ENCODE results near the gene KLHDC7B. TPM values are rescaled to one million over a fixed set of nuclear protein-coding genes. Genes with fewer than 3 reads are reported as not detected.

Gene KLHDC7B
- total RNA-seq, 1 experiment from 2014 or later: 1.8 TPM

DNA sequence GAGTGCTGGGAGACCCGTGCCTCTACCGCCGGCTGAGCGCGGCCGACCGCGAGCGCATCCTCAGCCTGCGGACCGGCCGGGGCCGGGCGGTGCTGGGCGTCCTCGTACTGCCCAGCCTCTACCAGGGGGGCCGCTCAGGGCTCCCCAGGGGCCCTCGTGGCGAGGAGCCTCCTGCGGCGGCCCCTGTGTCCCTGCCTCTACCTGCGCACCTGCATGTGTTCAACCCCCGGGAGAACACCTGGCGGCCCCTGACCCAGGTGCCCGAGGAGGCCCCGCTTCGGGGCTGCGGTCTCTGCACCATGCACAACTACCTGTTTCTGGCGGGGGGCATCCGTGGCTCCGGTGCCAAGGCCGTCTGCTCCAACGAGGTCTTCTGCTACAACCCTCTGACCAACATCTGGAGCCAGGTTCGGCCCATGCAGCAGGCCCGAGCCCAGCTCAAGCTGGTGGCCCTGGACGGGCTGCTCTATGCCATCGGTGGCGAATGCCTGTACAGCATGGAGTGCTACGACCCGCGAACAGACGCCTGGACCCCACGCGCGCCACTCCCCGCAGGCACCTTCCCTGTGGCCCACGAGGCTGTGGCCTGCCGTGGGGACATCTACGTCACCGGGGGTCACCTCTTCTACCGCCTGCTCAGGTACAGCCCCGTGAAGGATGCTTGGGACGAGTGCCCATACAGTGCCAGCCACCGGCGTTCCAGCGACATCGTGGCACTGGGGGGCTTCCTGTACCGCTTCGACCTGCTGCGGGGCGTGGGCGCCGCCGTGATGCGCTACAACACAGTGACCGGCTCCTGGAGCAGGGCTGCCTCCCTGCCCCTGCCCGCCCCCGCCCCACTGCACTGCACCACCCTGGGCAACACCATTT lies 3.5 kb downstream of the KLHDC7B start:
- no peak overlapping the region for H3K27ac ChIP-seq (ENCODE audit: low read length)
- no peaks in the 10 kb centered on the region for H3K9me3 ChIP-seq (ENCODE audit: control insufficient read depth, insufficient read depth, low read depth, low read length)
- peaks cover 14% of the 10 kb centered on the region for H3K4me1 ChIP-seq (ENCODE audit: control insufficient read depth, insufficient read depth, low read length)
- intact Hi-C loops (cut with micrococcal nuclease; ENCODE audit: unreplicated experiment): no loop called here
- ATAC-seq: no peak
- no TSS peak for BruUV-seq (replicated peaks)
- CTCF ChIA-PET: interaction anchor here (0.5 kb wide), 1 partner anchor 8 kb away, joined by 3 read pairs; no protein-coding TSS in a partner anchor
- no peaks in the 10 kb centered on the region for H3K27me3 ChIP-seq (ENCODE audit: control insufficient read depth, insufficient read depth, low read length)
- DNase-seq (ENCODE audit: low read depth, low spot score): no peak
- POLR2A ChIA-PET: no interaction called here
- TF ChIP-seq, protein P1, sequence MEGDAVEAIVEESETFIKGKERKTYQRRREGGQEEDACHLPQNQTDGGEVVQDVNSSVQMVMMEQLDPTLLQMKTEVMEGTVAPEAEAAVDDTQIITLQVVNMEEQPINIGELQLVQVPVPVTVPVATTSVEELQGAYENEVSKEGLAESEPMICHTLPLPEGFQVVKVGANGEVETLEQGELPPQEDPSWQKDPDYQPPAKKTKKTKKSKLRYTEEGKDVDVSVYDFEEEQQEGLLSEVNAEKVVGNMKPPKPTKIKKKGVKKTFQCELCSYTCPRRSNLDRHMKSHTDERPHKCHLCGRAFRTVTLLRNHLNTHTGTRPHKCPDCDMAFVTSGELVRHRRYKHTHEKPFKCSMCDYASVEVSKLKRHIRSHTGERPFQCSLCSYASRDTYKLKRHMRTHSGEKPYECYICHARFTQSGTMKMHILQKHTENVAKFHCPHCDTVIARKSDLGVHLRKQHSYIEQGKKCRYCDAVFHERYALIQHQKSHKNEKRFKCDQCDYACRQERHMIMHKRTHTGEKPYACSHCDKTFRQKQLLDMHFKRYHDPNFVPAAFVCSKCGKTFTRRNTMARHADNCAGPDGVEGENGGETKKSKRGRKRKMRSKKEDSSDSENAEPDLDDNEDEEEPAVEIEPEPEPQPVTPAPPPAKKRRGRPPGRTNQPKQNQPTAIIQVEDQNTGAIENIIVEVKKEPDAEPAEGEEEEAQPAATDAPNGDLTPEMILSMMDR (IDR thresholded peaks at IDR 0.05): no peak
- no peak for TF ChIP-seq TCF7L2 (IDR thresholded peaks at IDR 0.05; ENCODE audit: low read depth, low read length)
- no peak overlapping the region for H3K4me3 ChIP-seq (ENCODE audit: low read depth in 2 of 2, low read length in 2 of 2)
- in situ Hi-C loops (cut with HindIII; ENCODE audit: low pct_unique_long_range_greater_than_20kb, low sequenced_read_pairs): no loop called here
- no peaks in the 10 kb centered on the region for H3K36me3 ChIP-seq (ENCODE audit: control insufficient read depth, insufficient read depth, low read length)

DNA sequence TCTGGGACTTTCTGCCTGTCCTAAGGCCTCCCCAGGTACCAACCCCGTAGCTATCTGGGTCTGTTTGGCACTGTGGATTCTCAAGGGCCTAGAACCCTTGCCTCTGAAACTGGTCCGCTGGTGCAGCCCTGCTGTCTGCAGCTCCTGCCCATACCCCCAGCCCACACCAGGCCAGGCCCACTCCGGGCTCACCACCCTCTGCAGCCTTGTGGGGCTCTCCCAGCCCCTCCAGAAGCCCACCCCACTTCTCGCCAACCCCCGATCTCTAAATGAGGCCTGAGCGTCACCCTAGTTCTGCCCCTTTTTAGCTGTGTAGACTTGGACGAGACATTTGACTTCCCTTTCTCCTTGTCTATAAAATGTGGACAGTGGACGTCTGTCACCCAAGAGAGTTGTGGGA lies 4.7 kb downstream of the KLHDC7B start:
- BruUV-seq (replicated peaks): no TSS peak
- Histone ChIP-seq H3K27me3 (ENCODE audit: control insufficient read depth, insufficient read depth, low read length) (no peaks in the 10 kb centered on the region), H3K36me3 (ENCODE audit: control insufficient read depth, insufficient read depth, low read length) (no peaks in the 10 kb centered on the region), H3K27ac (ENCODE audit: low read length) (no peak overlapping the region), H3K4me3 (ENCODE audit: low read depth in 2 of 2, low read length in 2 of 2) (no peak overlapping the region), H3K9me3 (ENCODE audit: control insufficient read depth, insufficient read depth, low read depth, low read length) (no peaks in the 10 kb centered on the region), H3K4me1 (ENCODE audit: control insufficient read depth, insufficient read depth, low read length) (peaks cover 4% of the 10 kb centered on the region; the same call in 1 of the 2 replicates)
- ChIA-PET CTCF (no interaction called here), POLR2A (interaction anchor here (0.6 kb wide), 1 partner anchor 51 kb away, joined by 10 read pairs; no protein-coding TSS in a partner anchor)
- no peak for DNase-seq (ENCODE audit: low read depth, low spot score)
- TF ChIP-seq, protein P2, sequence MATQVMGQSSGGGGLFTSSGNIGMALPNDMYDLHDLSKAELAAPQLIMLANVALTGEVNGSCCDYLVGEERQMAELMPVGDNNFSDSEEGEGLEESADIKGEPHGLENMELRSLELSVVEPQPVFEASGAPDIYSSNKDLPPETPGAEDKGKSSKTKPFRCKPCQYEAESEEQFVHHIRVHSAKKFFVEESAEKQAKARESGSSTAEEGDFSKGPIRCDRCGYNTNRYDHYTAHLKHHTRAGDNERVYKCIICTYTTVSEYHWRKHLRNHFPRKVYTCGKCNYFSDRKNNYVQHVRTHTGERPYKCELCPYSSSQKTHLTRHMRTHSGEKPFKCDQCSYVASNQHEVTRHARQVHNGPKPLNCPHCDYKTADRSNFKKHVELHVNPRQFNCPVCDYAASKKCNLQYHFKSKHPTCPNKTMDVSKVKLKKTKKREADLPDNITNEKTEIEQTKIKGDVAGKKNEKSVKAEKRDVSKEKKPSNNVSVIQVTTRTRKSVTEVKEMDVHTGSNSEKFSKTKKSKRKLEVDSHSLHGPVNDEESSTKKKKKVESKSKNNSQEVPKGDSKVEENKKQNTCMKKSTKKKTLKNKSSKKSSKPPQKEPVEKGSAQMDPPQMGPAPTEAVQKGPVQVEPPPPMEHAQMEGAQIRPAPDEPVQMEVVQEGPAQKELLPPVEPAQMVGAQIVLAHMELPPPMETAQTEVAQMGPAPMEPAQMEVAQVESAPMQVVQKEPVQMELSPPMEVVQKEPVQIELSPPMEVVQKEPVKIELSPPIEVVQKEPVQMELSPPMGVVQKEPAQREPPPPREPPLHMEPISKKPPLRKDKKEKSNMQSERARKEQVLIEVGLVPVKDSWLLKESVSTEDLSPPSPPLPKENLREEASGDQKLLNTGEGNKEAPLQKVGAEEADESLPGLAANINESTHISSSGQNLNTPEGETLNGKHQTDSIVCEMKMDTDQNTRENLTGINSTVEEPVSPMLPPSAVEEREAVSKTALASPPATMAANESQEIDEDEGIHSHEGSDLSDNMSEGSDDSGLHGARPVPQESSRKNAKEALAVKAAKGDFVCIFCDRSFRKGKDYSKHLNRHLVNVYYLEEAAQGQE (IDR thresholded peaks at IDR 0.05; ENCODE audit: insufficient read depth in 1 of 2, low read depth in 2 of 2, low read length in 1 of 2): no peak
- TF ChIP-seq SIN3A (IDR thresholded peaks at IDR 0.05; ENCODE audit: borderline replicate concordance, insufficient read depth, low read depth, low read length) (no peak), TCF7L2 (IDR thresholded peaks at IDR 0.05; ENCODE audit: low read depth, low read length) (no peak), POLR2AphosphoS5 (IDR thresholded peaks at IDR 0.05; ENCODE audit: low read depth, low read length) (no peak)
- TF ChIP-seq, protein P1 (IDR thresholded peaks at IDR 0.05): no peak
- no peak for ATAC-seq
- intact Hi-C loops (cut with micrococcal nuclease; ENCODE audit: unreplicated experiment) (no loop called here), in situ Hi-C loops (cut with HindIII; ENCODE audit: low pct_unique_long_range_greater_than_20kb, low sequenced_read_pairs) (no loop called here)

Measured in Panc1 (cell line).